Measurements from ENCODE around the gene AGER.
A peak's percentile ranks its signal among the peaks of the same experiment; 100 is the strongest.

Gene AGER

DNA sequence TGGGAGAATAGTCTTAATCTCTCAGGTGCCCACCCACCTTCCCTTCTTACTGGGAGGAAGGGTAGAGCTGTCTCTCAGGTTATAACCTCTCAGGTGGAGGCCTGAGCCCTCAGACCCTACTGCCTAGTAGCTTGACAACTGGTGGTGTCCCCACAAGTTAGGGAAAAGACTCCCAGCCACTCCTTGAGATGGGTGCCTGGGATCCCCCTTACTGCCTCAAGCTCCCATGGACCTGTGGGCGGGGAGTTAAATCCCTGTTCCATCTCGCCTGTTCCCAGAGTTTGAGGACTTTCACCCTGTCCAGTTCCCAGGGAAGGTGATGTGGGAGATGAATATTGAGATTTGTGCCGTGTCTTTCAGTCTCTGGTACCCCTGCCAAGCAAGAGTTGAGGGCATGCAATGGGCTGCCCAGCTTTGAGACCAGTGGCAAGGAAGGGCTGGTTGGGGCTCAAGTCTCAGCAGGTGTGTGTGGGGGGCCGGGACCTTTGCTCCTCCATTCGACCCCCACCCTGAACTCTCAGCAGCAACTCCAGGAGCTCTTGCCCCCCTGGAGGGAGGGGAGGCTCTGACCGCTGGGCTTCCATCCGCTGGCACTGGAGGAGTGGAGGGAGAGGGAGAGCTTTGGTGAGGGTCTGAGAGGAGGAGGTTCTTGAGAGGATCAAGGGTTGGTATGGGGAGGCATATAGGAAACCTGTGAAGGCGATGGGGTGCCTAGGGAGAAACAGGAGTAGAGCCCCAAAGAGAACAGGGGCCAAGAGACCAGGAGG is 7.0 kb upstream of the AGER start:
- Histone ChIP-seq H3K79me2 (ENCODE audit: insufficient read depth, low read length) (peaks cover 74% of the 10 kb centered on the region), H2AFZ (ENCODE audit: low read depth, low read length) (no peak overlapping the region), H3K36me3 (ENCODE audit: insufficient read depth, low read length) (peaks cover 35% of the 10 kb centered on the region), H3K4me3 (ENCODE audit: low read depth in 1 of 2, low read length in 2 of 2) (peak overlapping the region in 1 of 2 experiments; percentile 70; a peak in 2 of 4 replicates), H3K9ac (ENCODE audit: low read depth, low read length) (peak overlapping the region; percentile 78), H3K4me2 (ENCODE audit: insufficient read depth, low read length) (peak overlapping the region; percentile 80), H4K20me1 (ENCODE audit: insufficient read depth, low read length) (no peaks in the 10 kb centered on the region), H3K9me3 (ENCODE audit: insufficient read depth, low read length, severe bottlenecking) (no peaks in the 10 kb centered on the region), H3K4me1 (ENCODE audit: insufficient read depth, low read length) (peaks cover 80% of the 10 kb centered on the region), H3K27ac (ENCODE audit: low read length) (peak overlapping the region; percentile 96), H3K27me3 (ENCODE audit: insufficient read depth, low read length, poor library complexity) (no peaks in the 10 kb centered on the region)
- ATAC-seq (ENCODE audit: insufficient read depth, low read depth) (no peak), DNase-seq (no peak)
- no peak for TF ChIP-seq EZH2 (IDR thresholded peaks at IDR 0.05; ENCODE audit: borderline replicate concordance, low read depth, low read length, severe bottlenecking)
- TF ChIP-seq, protein P1, sequence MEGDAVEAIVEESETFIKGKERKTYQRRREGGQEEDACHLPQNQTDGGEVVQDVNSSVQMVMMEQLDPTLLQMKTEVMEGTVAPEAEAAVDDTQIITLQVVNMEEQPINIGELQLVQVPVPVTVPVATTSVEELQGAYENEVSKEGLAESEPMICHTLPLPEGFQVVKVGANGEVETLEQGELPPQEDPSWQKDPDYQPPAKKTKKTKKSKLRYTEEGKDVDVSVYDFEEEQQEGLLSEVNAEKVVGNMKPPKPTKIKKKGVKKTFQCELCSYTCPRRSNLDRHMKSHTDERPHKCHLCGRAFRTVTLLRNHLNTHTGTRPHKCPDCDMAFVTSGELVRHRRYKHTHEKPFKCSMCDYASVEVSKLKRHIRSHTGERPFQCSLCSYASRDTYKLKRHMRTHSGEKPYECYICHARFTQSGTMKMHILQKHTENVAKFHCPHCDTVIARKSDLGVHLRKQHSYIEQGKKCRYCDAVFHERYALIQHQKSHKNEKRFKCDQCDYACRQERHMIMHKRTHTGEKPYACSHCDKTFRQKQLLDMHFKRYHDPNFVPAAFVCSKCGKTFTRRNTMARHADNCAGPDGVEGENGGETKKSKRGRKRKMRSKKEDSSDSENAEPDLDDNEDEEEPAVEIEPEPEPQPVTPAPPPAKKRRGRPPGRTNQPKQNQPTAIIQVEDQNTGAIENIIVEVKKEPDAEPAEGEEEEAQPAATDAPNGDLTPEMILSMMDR (IDR thresholded peaks at IDR 0.05; ENCODE audit: borderline replicate concordance, extremely low read depth, low read length, poor library complexity, severe bottlenecking): no peak

DNA sequence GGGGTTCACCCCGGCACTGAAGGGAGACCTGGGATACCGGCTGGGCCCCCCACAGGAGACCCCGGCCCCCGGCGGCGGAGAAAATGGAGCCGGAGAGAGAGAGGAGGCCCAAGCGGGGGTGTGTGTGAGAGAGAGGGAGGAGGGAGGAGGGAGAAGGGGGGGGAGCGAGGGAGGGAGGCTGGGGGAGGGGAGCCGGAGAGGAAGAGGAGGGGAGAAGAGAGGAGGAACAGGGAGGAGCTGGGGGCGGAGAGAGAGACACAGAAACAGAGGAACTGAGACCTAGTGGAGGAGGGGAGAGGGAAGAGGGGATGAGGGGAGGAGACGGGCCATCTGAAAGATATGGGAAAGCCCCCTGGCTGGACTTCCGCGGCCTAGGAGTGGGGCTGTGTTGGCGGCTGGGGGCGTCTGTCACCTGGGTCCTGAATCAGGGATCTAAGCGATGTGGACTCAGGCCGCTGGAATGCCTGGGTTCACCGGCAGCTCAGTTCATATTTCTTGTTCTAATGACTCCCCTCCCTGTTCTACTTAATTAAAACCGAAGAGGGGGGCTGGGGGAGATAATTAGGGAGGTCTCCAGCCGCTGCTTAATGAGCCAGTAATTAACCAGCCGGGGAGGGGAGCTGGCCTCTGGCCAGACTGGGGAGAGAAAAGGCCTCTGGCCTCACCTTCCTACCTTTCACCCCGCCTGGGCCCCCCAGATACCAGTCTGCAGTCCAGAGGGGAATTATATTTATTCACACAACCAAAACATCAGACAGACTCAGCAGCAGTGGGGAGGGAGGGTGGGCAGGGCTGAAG is 6.2 kb upstream of the AGER start, which contains the start of gene PBX2:
TSS of gene PBX2 (minus strand) at position 149 of the 798 bp plus-strand sequence. CDS start 287 bp downstream, outside the sequence.
- Histone ChIP-seq H3K9me3 (ENCODE audit: insufficient read depth, low read length, severe bottlenecking) (no peaks in the 10 kb centered on the region), H3K9ac (ENCODE audit: low read depth, low read length) (peak within 1 kb of the TSS; percentile 78), H3K79me2 (ENCODE audit: insufficient read depth, low read length) (peaks cover 76% of the 10 kb centered on the region), H3K36me3 (ENCODE audit: insufficient read depth, low read length) (peaks cover 40% of the 10 kb centered on the region), H3K27ac (ENCODE audit: low read length) (peak within 1 kb of the TSS; percentile 96), H3K4me1 (ENCODE audit: insufficient read depth, low read length) (peaks cover 78% of the 10 kb centered on the region), H3K4me2 (ENCODE audit: insufficient read depth, low read length) (peak within 1 kb of the TSS; percentile 93), H3K4me3 (ENCODE audit: low read depth in 1 of 2, low read length in 2 of 2) (peak within 1 kb of the TSS; percentile 70 to 86; a peak in 3 of 4 replicates), H3K27me3 (ENCODE audit: insufficient read depth, low read length, poor library complexity) (no peaks in the 10 kb centered on the region), H4K20me1 (ENCODE audit: insufficient read depth, low read length) (no peaks in the 10 kb centered on the region), H2AFZ (ENCODE audit: low read depth, low read length) (peak within 1 kb of the TSS; percentile 40; the same call in 1 of the 2 replicates)
- DNase-seq: peak; percentile 95
- peak; percentile 75 for ATAC-seq (ENCODE audit: insufficient read depth, low read depth)
- no peak for TF ChIP-seq EZH2 (IDR thresholded peaks at IDR 0.05; ENCODE audit: borderline replicate concordance, low read depth, low read length, severe bottlenecking)

DNA sequence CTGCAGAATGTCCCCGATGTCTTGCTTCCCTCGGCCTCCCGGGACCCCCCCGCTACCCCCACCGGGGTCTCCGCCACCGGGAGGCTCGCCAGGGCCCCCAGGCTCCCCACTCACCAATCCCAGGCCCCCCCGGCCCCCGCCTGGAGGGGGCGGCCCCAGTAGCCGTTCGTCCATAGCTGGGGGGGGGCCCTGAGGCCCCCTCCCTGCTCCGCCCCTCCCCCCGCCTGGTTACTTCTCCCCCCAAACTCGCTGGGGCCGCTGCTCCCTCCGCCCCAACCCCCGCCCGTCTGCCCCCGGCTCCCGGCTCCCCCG is 5.6 kb upstream of the AGER start:
- Histone ChIP-seq H4K20me1 (ENCODE audit: insufficient read depth, low read length) (no peaks in the 10 kb centered on the region), H3K4me3 (ENCODE audit: low read depth in 1 of 2, low read length in 2 of 2) (peak overlapping the region; percentile 70 to 86; a peak in 3 of 4 replicates), H3K27me3 (ENCODE audit: insufficient read depth, low read length, poor library complexity) (no peaks in the 10 kb centered on the region), H3K36me3 (ENCODE audit: insufficient read depth, low read length) (peaks cover 40% of the 10 kb centered on the region), H3K4me2 (ENCODE audit: insufficient read depth, low read length) (peak overlapping the region; percentile 93), H3K9ac (ENCODE audit: low read depth, low read length) (peak overlapping the region; percentile 78), H3K27ac (ENCODE audit: low read length) (peak overlapping the region; percentile 79), H3K9me3 (ENCODE audit: insufficient read depth, low read length, severe bottlenecking) (no peaks in the 10 kb centered on the region), H3K4me1 (ENCODE audit: insufficient read depth, low read length) (peaks cover 73% of the 10 kb centered on the region), H3K79me2 (ENCODE audit: insufficient read depth, low read length) (peaks cover 71% of the 10 kb centered on the region), H2AFZ (ENCODE audit: low read depth, low read length) (peak overlapping the region; percentile 6; the same call in 1 of the 2 replicates)
- ATAC-seq (ENCODE audit: insufficient read depth, low read depth) (no peak), DNase-seq (no peak)
- TF ChIP-seq EZH2 (IDR thresholded peaks at IDR 0.05; ENCODE audit: borderline replicate concordance, low read depth, low read length, severe bottlenecking): no peak
- TF ChIP-seq, protein P1 (IDR thresholded peaks at IDR 0.05; ENCODE audit: borderline replicate concordance, extremely low read depth, low read length, poor library complexity, severe bottlenecking): no peak
